H1 (cell line): ENCODE data around the gene SERGEF. TPM values are rescaled to one million over a fixed set of nuclear protein-coding genes. Genes with fewer than 3 reads are reported as not detected.

Source experiments
- KDM4A ChIP-seq: IDR thresholded peaks from one replicate; pipeline ENCODE4 v1.7.1; 2012; ENCODE audit warnings: low read depth, mild to moderate bottlenecking, moderate library complexity, low read length, inconsistent platforms; ENCODE audit not compliant: severe bottlenecking
- polyA plus RNA-seq, 7 experiments: library from polyadenylated mRNA; depleted of rRNA in 3 of 7; stranded (reverse) in 5 of 7; unstranded in 2 of 7; fragments of >200 nt in 5 of 7; fragments of 200-250 nt in 2 of 7; gene quantifications; 1 replicate in 5 of 7; 2 replicates in 1 of 7; 4 replicates in 1 of 7; pipeline versions ENCODE4 v1.2.1 to v1.2.3, GENCODE V29; 2011 to 2013; ENCODE audit warnings: missing spikeins in 2 of 7, mixed read lengths in 2 of 7
- total RNA-seq: library from RNA; stranded (reverse); fragmentation: NEBNext Ultra II Directional; extraction: Animal tissue kit (Norgen Biotek cat#: 25700); gene quantifications from 2 replicates; pipeline ENCODE4 v1.2.1, GENCODE V29; 2021
- TF ChIP-seq, protein P1 (sequence below): IDR thresholded peaks from 2 replicates; pipeline ENCODE4 v1.6.1; 2011; ENCODE audit warnings: low read length, improper control_type of control experiment

The SERGEF gene
- total and polyA plus RNA-seq, 2 of the 8 experiments (the other 6 are each of a cell fraction or from before 2014, with no cell fraction given), result 16.6 to 28.8 TPM

GRCh38 chr11:17877886-17878285, 135.0 kb downstream of the SERGEF start (continued):
- TF ChIP-seq KDM4A, result no peak
- TF ChIP-seq, protein P1, sequence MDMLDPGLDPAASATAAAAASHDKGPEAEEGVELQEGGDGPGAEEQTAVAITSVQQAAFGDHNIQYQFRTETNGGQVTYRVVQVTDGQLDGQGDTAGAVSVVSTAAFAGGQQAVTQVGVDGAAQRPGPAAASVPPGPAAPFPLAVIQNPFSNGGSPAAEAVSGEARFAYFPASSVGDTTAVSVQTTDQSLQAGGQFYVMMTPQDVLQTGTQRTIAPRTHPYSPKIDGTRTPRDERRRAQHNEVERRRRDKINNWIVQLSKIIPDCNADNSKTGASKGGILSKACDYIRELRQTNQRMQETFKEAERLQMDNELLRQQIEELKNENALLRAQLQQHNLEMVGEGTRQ, result no peak
